ENCODE measurements around the gene NEK8. TPM values are rescaled to one million over a fixed set of nuclear protein-coding genes. Genes with fewer than 3 reads are reported as not detected.

Gene NEK8
- total and polyA plus RNA-seq, 9 of the 15 experiments (the other 6 are each of a cell fraction or from before 2014, with no cell fraction given), result 0.98 to 16.6 (median 4.6) TPM

DNA sequence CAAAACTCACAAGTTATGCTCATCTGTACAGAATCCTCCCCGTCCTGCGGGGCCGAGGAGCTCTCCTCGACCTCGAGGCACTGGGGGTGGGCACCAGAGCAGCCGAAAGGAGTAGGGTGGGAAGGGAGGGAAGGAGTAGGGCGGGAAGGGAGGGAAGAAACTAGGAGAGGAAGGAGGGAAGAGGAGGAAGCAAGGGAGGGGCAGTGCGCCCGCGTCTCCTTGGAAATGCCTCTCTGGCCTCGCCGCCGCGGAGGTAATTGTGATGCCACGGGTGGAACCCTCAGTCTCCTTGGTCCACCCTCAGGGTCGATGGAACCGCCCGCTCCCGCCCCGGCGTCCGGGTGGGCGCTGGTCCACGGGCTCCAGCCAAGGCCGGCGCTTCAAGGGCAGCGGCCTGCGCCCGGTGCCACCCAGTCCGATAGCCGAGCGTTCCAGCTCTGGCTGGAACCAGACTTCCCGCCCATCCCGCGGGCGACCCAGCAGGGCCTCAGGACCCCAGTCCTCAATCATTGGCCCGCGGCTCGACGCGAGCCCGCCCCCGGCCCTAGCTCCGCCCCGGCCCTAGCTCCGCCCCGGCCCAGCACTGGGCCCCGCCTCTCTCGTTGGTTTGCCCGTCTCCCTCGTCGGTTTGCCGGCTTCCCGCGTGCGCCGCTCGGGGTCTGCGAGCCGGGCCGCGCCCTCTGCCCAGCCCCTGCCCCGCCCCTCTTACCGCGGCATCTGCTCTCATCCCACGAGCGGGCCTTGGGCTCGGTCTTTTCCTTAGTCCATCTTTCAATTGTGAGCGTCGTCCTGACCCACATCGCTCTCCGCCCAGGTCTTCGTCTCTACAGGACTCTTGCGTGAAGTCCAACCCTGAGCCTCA is 17.5 kb upstream of the NEK8 start (continued):
- TF ChIP-seq NONO (IDR thresholded peaks at IDR 0.05; ENCODE audit: low read depth in 2 of 2, low read length in 1 of 2) (peak in 1 of 2 experiments; percentile 51; a peak in 2 of 4 replicates), LCOR (CRISPR knock-in tag; IDR thresholded peaks at IDR 0.05) (0 out of 2 replicates have a peak, but pooled peaks have one; percentile 36), RAD21 (CRISPR knock-in tag; conservative IDR thresholded peaks at IDR 0.05 in 1 of 2, IDR thresholded peaks at IDR 0.05 in 1 of 2) (no peak), PRPF4 (IDR thresholded peaks at IDR 0.05; ENCODE audit: insufficient read depth, low read depth, low read length, poor library complexity, severe bottlenecking) (no peak), KDM1A (IDR thresholded peaks at IDR 0.05) (no peak), PCBP1 (IDR thresholded peaks at IDR 0.05; ENCODE audit: low read depth, low read length, poor library complexity, severe bottlenecking) (peak; percentile 15), SRF (CRISPR knock-in tag; IDR thresholded peaks at IDR 0.05) (peak in 1 of 2 experiments; percentile 10; a peak in 1 of 4 replicates), ZNF121 (CRISPR knock-in tag; conservative IDR thresholded peaks at IDR 0.05) (no peak), C11orf30 (IDR thresholded peaks at IDR 0.05; ENCODE audit: low read depth) (no peak), SLC30A9 (CRISPR knock-in tag; IDR thresholded peaks at IDR 0.05) (no peak), ZNF175 (CRISPR knock-in tag; IDR thresholded peaks at IDR 0.05; ENCODE audit: low read depth) (0 out of 2 replicates have a peak, but pooled peaks have one; percentile 73), MTF1 (CRISPR knock-in tag; IDR thresholded peaks at IDR 0.05; ENCODE audit: borderline replicate concordance) (no peak), ZNF586 (CRISPR knock-in tag; conservative IDR thresholded peaks at IDR 0.05) (no peak)
- TF ChIP-seq, protein P1, sequence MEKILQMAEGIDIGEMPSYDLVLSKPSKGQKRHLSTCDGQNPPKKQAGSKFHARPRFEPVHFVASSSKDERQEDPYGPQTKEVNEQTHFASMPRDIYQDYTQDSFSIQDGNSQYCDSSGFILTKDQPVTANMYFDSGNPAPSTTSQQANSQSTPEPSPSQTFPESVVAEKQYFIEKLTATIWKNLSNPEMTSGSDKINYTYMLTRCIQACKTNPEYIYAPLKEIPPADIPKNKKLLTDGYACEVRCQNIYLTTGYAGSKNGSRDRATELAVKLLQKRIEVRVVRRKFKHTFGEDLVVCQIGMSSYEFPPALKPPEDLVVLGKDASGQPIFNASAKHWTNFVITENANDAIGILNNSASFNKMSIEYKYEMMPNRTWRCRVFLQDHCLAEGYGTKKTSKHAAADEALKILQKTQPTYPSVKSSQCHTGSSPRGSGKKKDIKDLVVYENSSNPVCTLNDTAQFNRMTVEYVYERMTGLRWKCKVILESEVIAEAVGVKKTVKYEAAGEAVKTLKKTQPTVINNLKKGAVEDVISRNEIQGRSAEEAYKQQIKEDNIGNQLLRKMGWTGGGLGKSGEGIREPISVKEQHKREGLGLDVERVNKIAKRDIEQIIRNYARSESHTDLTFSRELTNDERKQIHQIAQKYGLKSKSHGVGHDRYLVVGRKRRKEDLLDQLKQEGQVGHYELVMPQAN (IDR thresholded peaks at IDR 0.05; ENCODE audit: borderline replicate concordance), result peak; percentile 79
- TF ChIP-seq, protein P2, sequence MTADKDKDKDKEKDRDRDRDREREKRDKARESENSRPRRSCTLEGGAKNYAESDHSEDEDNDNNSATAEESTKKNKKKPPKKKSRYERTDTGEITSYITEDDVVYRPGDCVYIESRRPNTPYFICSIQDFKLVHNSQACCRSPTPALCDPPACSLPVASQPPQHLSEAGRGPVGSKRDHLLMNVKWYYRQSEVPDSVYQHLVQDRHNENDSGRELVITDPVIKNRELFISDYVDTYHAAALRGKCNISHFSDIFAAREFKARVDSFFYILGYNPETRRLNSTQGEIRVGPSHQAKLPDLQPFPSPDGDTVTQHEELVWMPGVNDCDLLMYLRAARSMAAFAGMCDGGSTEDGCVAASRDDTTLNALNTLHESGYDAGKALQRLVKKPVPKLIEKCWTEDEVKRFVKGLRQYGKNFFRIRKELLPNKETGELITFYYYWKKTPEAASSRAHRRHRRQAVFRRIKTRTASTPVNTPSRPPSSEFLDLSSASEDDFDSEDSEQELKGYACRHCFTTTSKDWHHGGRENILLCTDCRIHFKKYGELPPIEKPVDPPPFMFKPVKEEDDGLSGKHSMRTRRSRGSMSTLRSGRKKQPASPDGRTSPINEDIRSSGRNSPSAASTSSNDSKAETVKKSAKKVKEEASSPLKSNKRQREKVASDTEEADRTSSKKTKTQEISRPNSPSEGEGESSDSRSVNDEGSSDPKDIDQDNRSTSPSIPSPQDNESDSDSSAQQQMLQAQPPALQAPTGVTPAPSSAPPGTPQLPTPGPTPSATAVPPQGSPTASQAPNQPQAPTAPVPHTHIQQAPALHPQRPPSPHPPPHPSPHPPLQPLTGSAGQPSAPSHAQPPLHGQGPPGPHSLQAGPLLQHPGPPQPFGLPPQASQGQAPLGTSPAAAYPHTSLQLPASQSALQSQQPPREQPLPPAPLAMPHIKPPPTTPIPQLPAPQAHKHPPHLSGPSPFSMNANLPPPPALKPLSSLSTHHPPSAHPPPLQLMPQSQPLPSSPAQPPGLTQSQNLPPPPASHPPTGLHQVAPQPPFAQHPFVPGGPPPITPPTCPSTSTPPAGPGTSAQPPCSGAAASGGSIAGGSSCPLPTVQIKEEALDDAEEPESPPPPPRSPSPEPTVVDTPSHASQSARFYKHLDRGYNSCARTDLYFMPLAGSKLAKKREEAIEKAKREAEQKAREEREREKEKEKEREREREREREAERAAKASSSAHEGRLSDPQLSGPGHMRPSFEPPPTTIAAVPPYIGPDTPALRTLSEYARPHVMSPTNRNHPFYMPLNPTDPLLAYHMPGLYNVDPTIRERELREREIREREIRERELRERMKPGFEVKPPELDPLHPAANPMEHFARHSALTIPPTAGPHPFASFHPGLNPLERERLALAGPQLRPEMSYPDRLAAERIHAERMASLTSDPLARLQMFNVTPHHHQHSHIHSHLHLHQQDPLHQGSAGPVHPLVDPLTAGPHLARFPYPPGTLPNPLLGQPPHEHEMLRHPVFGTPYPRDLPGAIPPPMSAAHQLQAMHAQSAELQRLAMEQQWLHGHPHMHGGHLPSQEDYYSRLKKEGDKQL (CRISPR knock-in tag; IDR thresholded peaks at IDR 0.05; ENCODE audit: borderline replicate concordance), result no peak
- TF ChIP-seq, protein P3, sequence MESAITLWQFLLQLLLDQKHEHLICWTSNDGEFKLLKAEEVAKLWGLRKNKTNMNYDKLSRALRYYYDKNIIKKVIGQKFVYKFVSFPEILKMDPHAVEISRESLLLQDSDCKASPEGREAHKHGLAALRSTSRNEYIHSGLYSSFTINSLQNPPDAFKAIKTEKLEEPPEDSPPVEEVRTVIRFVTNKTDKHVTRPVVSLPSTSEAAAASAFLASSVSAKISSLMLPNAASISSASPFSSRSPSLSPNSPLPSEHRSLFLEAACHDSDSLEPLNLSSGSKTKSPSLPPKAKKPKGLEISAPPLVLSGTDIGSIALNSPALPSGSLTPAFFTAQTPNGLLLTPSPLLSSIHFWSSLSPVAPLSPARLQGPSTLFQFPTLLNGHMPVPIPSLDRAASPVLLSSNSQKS (CRISPR knock-in tag; IDR thresholded peaks at IDR 0.05), result no peak

Measured in K562 (cell line).